ENCODE measurements around the gene SLC26A11. TPM values are rescaled to one million over a fixed set of nuclear protein-coding genes. Genes with fewer than 3 reads are reported as not detected.

The SLC26A11 gene
- total RNA-seq, 1 donor from 2014 or later: 7.9 TPM

GRCh38 chr17:80292521-80292971 is 72.3 kb downstream of the SLC26A11 start:
- no peak overlapping the region for H3K4me2 ChIP-seq
- peaks cover 19% of the 10 kb centered on the region for H3K4me1 Mint-ChIP-seq
- H2AFZ ChIP-seq (replicated peaks): no peak overlapping the region
- H3K79me2 ChIP-seq (ENCODE audit: low read depth): no peaks in the 10 kb centered on the region
- H3K36me3 ChIP-seq: no peaks in the 10 kb centered on the region
- H3F3A ChIP-seq (ENCODE audit: low read depth): no peaks in the 10 kb centered on the region
- H3K27ac ChIP-seq: no peak overlapping the region
- H4K20me1 ChIP-seq (ENCODE audit: low read depth): no peaks in the 10 kb centered on the region
- H3K9me3 Mint-ChIP-seq: no peaks in the 10 kb centered on the region
- H3K9ac ChIP-seq: no peak overlapping the region
- H3K4me3 Mint-ChIP-seq: peak overlapping the region; percentile 6
- TF ChIP-seq EZH2 (IDR thresholded peaks at IDR 0.05) (no peak), CTCF (IDR thresholded peaks at IDR 0.05) (peak; percentile 29)
- no peaks in the 10 kb centered on the region for H3K27me3 ChIP-seq
- peak overlapping the region; percentile 55 for H3K27ac Mint-ChIP-seq
- no peaks in the 10 kb centered on the region for H3K9me3 ChIP-seq (ENCODE audit: low read depth)
- peak; percentile 43 for DNase-seq (ENCODE audit: low spot score)
- H3K4me1 ChIP-seq: no peaks in the 10 kb centered on the region
- peaks cover 2% of the 10 kb centered on the region for H3K27me3 Mint-ChIP-seq (ENCODE audit: insufficient read depth, low read depth)
- H3K36me3 Mint-ChIP-seq: peaks cover 14% of the 10 kb centered on the region
- no peak overlapping the region for H3K4me3 ChIP-seq

GRCh38 chr17:80294210-80294609 is 74.0 kb downstream of the SLC26A11 start:
- H3K36me3 Mint-ChIP-seq: peaks cover 14% of the 10 kb centered on the region
- no peak overlapping the region for H3K27ac ChIP-seq
- DNase-seq (ENCODE audit: low spot score): no peak
- H3K4me2 ChIP-seq: no peak overlapping the region
- no peaks in the 10 kb centered on the region for H3F3A ChIP-seq (ENCODE audit: low read depth)
- no peaks in the 10 kb centered on the region for H4K20me1 ChIP-seq (ENCODE audit: low read depth)
- no peaks in the 10 kb centered on the region for H3K36me3 ChIP-seq
- H3K4me1 ChIP-seq: no peaks in the 10 kb centered on the region
- no peak overlapping the region for H2AFZ ChIP-seq (replicated peaks)
- no peak overlapping the region for H3K4me3 ChIP-seq
- H3K9me3 Mint-ChIP-seq: no peaks in the 10 kb centered on the region
- H3K9me3 ChIP-seq (ENCODE audit: low read depth): no peaks in the 10 kb centered on the region
- no peak overlapping the region for H3K4me3 Mint-ChIP-seq
- H3K79me2 ChIP-seq (ENCODE audit: low read depth): no peaks in the 10 kb centered on the region
- H3K9ac ChIP-seq: no peak overlapping the region
- peaks cover 2% of the 10 kb centered on the region for H3K27me3 Mint-ChIP-seq (ENCODE audit: insufficient read depth, low read depth)
- no peaks in the 10 kb centered on the region for H3K27me3 ChIP-seq
- TF ChIP-seq EZH2 (IDR thresholded peaks at IDR 0.05) (no peak), CTCF (IDR thresholded peaks at IDR 0.05) (no peak), EZH2phosphoT487 (IDR thresholded peaks at IDR 0.05) (no peak)
- H3K27ac Mint-ChIP-seq: no peak overlapping the region
- H3K4me1 Mint-ChIP-seq: peaks cover 19% of the 10 kb centered on the region

GRCh38 chr17:80294653-80295052 is 74.4 kb downstream of the SLC26A11 start:
- Histone ChIP-seq H3K27ac (no peak overlapping the region), H3K9ac (no peak overlapping the region), H3K4me2 (no peak overlapping the region), H3K4me1 (no peaks in the 10 kb centered on the region), H3K9me3 (ENCODE audit: low read depth) (no peaks in the 10 kb centered on the region), H3K4me3 (no peak overlapping the region), H3K27me3 (no peaks in the 10 kb centered on the region), H3F3A (ENCODE audit: low read depth) (no peaks in the 10 kb centered on the region), H3K79me2 (ENCODE audit: low read depth) (no peaks in the 10 kb centered on the region), H2AFZ (replicated peaks) (no peak overlapping the region), H4K20me1 (ENCODE audit: low read depth) (no peaks in the 10 kb centered on the region), H3K36me3 (no peaks in the 10 kb centered on the region)
- peaks cover 15% of the 10 kb centered on the region for H3K36me3 Mint-ChIP-seq
- no peak for DNase-seq (ENCODE audit: low spot score)
- no peak overlapping the region for H3K4me3 Mint-ChIP-seq
- H3K27ac Mint-ChIP-seq: no peak overlapping the region
- no peaks in the 10 kb centered on the region for H3K9me3 Mint-ChIP-seq
- TF ChIP-seq CTCF (IDR thresholded peaks at IDR 0.05) (no peak), EZH2 (IDR thresholded peaks at IDR 0.05) (no peak), EZH2phosphoT487 (IDR thresholded peaks at IDR 0.05) (no peak)
- H3K4me1 Mint-ChIP-seq: peaks cover 17% of the 10 kb centered on the region
- H3K27me3 Mint-ChIP-seq (ENCODE audit: insufficient read depth, low read depth): no peaks in the 10 kb centered on the region
